GM18526 (cell line): Measurements from ENCODE around the gene PTK7.

Experiments
- POLR2A ChIP-seq: IDR thresholded peaks from 3 replicates; pipeline ENCODE4 v1.6.1; 2011; ENCODE audit not compliant: insufficient read length; ENCODE audit errors: extremely low read depth

Gene PTK7

GRCh38 chr6:43172104-43173007, 96.2 kb downstream of the PTK7 start:
- TF ChIP-seq POLR2A = no peak

DNA sequence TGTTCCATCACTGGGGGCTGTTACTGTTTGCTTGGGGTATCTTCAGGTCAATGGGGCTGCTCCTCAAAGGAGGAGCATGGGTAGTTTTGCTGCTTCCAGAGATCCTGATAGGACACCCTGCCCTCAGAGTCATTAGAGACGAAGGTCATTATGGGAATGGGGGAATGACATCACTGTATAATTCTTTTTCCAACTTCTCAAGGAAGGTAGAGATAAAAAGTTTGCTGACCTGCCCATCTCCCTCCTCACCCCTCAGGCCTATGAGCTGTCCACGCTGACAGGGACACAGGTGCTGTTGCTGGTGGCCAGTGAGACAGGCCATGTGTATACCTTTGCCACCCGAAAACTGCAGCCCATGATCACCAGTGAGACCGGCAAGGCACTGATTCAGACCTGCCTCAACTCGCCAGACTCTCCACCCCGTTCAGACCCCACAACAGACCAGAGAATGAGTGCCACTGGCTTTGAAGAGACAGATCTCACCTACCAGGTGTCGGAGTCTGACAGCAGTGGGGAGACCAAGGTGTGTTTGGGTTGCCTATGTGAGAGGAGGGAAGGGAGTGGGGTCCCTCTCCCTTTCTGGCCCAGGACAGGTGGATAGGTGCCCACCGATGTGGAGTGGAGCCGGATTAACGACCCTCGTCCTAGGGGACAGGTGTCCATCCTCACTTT, 97.6 kb downstream of the PTK7 start:
- TF ChIP-seq POLR2A = no peak

- no peak for TF ChIP-seq POLR2A
Measured at GRCh38 chr6:43174263-43175112, 98.4 kb downstream of the PTK7 start.

DNA sequence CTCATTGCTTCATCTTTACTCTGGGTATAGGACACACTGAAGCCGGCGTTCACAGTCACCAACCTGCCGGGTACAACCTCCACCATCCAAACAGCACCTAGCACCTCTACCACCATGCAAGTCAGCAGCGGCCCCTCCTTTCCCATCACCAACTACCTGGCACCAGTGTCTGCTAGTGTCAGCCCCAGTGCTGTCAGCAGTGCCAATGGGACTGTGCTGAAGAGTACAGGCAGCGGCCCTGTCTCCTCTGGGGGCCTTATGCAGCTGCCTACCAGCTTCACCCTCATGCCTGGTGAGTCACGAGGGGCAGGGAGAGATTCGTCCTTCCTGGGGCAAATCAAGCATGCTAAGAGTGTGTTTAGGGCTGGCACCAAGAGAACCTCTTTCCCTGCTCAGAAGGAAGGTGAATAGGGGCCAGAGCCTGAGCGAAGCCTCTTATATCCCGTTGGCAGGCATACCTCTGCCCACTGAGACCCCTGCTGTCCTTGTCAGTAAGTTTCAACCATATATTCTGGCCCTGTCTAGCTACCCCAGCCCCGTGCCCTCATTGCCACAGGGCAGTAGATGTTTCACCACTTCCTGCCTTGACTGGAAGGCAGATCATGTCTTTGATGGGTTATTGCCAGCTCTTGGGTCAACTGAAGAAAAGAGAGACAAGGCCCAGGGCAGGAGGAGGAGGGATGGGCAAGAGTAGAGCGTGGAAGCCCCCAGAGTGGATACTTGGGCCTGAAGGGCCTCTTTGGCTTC, 99.7 kb downstream of the PTK7 start:
- TF ChIP-seq POLR2A = no peak

- TF ChIP-seq POLR2A = no peak
Measured at GRCh38 chr6:43176423-43176786, 100.3 kb downstream of the PTK7 start.

- TF ChIP-seq POLR2A = no peak
Measured at GRCh38 chr6:43178150-43178549, 102.0 kb downstream of the PTK7 start.

- TF ChIP-seq POLR2A = no peak
Measured at GRCh38 chr6:43178951-43179830, 103.1 kb downstream of the PTK7 start.

GRCh38 chr6:43180058-43180457, 103.9 kb downstream of the PTK7 start:
- TF ChIP-seq POLR2A = no peak

GRCh38 chr6:43180985-43181384, 104.9 kb downstream of the PTK7 start:
- TF ChIP-seq POLR2A = no peak

DNA sequence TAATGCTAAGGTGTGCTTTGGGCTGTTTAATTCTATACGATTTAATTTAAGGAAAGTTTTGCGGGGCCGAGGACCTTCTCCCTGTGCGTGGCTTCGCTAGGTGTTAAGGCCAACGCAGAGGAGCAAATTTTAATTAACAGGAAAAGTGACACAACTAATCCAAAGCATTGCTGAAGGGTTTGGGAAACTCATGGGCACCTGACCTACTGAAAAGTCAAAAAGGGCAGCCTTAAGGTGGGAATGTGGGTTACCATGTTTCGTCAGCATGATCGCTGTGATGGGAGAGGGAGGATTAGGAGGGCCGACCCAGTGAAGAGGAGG, 105.5 kb downstream of the PTK7 start:
- no peak for TF ChIP-seq POLR2A

DNA sequence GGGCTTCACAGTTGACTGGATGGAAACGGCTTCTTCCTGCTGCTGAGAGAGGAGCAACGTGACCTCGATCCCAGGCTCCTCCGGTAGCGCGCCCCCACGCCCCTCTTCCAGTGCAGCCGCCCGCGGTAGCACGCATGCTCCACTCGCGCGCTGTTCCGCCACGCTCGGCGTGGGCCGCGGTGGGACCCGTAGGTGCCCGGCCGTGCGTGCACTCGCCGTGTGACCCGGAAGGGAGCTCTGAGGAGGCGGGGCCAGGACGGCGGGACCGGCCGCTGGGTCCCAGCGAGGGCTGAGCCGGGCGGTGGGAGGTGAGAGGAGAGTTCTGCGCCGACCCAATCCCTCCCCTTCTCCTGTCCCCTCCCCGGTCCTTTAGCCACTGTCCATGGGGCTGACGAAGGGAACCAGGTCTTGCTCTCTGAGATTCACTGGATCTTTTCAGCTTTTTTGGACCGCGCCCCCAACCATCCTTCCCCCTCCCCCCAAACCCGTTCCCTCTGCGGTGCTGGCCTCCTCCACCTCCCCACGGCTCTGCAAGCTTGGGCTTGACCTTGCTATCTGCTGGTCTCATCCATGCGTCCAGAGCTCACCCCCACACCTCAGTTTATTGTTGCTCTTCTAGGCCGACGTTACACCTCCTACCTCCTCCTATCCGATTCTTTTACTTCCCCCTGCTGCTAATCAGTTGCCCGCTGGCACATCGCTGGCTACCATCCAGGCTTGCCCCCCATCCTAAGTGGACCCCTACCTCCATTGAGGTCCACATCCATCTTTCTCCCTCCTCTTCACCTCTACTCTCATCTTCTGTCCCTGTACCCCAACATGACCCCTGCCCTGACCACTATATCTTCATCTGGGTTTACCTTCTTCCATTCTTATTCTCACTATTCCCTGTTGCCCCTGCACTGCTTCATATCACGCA, 106.1 kb downstream of the PTK7 start, which contains the start of gene CUL9:
TSS of gene CUL9 (plus strand) at position 255 of the 919 bp plus-strand sequence. CDS start 2,115 bp downstream, outside the sequence.
- peak; percentile 74 for TF ChIP-seq POLR2A

GRCh38 chr6:43183441-43183840, 107.3 kb downstream of the PTK7 start:
- no peak for TF ChIP-seq POLR2A

DNA sequence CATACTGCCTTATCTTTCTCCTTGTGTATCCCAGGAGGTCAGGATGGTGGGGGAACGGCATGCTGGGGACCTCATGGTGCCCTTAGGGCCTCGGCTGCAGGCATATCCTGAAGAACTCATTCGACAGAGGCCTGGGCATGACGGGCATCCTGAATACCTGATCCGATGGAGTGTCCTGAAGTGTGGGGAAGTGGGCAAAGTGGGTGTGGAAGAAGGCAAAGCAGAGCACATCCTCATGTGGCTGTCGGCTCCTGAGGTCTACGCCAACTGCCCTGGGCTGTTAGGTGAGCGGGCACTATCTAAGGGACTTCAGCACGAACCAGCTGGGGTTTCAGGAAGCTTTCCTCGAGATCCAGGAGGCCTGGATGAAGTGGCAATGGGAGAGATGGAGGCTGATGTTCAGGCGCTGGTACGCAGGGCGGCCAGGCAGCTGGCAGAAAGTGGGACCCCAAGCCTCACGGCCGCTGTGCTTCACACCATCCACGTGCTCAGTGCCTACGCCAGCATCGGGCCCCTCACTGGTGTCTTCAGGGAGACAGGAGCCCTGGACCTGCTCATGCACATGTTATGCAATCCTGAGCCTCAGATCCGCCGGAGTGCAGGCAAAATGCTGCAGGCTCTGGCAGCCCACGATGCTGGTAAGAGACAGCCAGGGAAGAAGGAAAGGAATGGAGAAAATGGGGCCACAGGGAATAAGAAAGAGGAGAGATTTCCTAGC, 108.3 kb downstream of the PTK7 start:
- TF ChIP-seq POLR2A = no peak
